SK-N-SH (cell line): Measurements from ENCODE around the gene CORO6. TPM values are rescaled to one million over a fixed set of nuclear protein-coding genes. Genes with fewer than 3 reads are reported as not detected.

Experiments
- CTCF ChIA-PET: fragments of 300-600, 350-600 bp; formaldehyde crosslinking; extraction: SDS; loops from one replicate; lab custom pipeline; 2021; lab: Yijun Ruan, JAX
- POLR2A ChIA-PET: fragments of 350-600 bp; sonication (Branson Sonifier 250); formaldehyde crosslinking; extraction: SDS; loops from one replicate; lab custom pipeline; 2020; ENCODE audit warnings: antibody characterized with exemption, inconsistent platforms; lab: Yijun Ruan, JAX
- DNase-seq: peaks from one replicate; pipeline ENCODE4 v3.0.0; 2012
- H2AFZ ChIP-seq: fragments of 200-600 bp; sonication (generic); 2 replicates; pipeline ENCODE4 v1.8.1; 2016; ENCODE audit warnings: antibody characterized with exemption, mild to moderate bottlenecking, low read depth
- H3F3A ChIP-seq: fragments of 200-600 bp; sonication (generic); replicated peaks from 2 replicates; pipeline ENCODE3; 2016; ENCODE audit warnings: antibody characterized with exemption, mild to moderate bottlenecking; ENCODE audit not compliant: insufficient read depth
- H3K27ac ChIP-seq, 2 experiments: fragments of 200-500 bp in 1 of 2; fragments of 200-600 bp in 1 of 2; sonication (Bioruptor generic) in 1 of 2; sonication (generic), shearing (Covaris generic) in 1 of 2; 2 replicates each; pipeline versions ENCODE4 v1.5.1 to v1.6.1; 2014 to 2016; ENCODE audit warnings: low read depth in 2 of 2, inconsistent platforms in 1 of 2, low read length in 1 of 2, mild to moderate bottlenecking in 1 of 2, mixed read lengths in 1 of 2
- H3K27me3 ChIP-seq: fragments of 200-600 bp; sonication (generic), shearing (Covaris generic); 2 replicates; pipeline ENCODE4 v1.6.1; 2016; ENCODE audit warnings: mixed run types; ENCODE audit not compliant: insufficient read depth
- H3K36me3 ChIP-seq, 2 experiments: fragments of 200-500 bp in 1 of 2; fragments of 200-600 bp in 1 of 2; sonication (Bioruptor generic) in 1 of 2; sonication (generic) in 1 of 2; replicated peaks in 1 of 2; 2 replicates each; pipeline versions ENCODE3 to v1.5.1; 2014 to 2016; ENCODE audit warnings: low read length in 1 of 2, mild to moderate bottlenecking in 1 of 2; ENCODE audit not compliant: insufficient read depth in 2 of 2, control insufficient read depth in 1 of 2
- H3K4me1 ChIP-seq, 2 experiments: fragments of 200-500 bp in 1 of 2; fragments of 200-600 bp in 1 of 2; sonication (Bioruptor generic) in 1 of 2; sonication (generic), shearing (Covaris generic) in 1 of 2; 2 replicates each; pipeline versions ENCODE4 v1.5.1 to v1.6.1; 2014 to 2016; ENCODE audit warnings: low read depth in 1 of 2, low read length in 1 of 2, mixed run types in 1 of 2; ENCODE audit not compliant: insufficient read depth in 2 of 2, control insufficient read depth in 1 of 2
- H3K4me2 ChIP-seq: fragments of 200-600 bp; sonication (generic), shearing (Covaris generic); 2 replicates; pipeline ENCODE4 v1.6.1; 2017; ENCODE audit warnings: mixed run types
- H3K4me3 ChIP-seq, 2 experiments: fragments of 200-500 bp in 1 of 2; fragments of 200-600 bp in 1 of 2; sonication (Bioruptor generic) in 1 of 2; sonication (generic), shearing (Covaris generic) in 1 of 2; 2 replicates each; pipeline versions ENCODE4 v1.5.1 to v1.8.1; 2014 to 2016; ENCODE audit warnings: low read depth in 2 of 2, inconsistent platforms in 1 of 2, low read length in 1 of 2, mild to moderate bottlenecking in 1 of 2, mixed read lengths in 1 of 2, moderate library complexity in 1 of 2
- H3K79me2 ChIP-seq: fragments of 200-600 bp; sonication (generic); 2 replicates; pipeline ENCODE4 v1.8.1; 2017; ENCODE audit warnings: mild to moderate bottlenecking; ENCODE audit not compliant: insufficient read depth
- H3K9ac ChIP-seq: fragments of 200-600 bp; sonication (generic); 2 replicates; pipeline ENCODE4 v1.6.1; 2017; ENCODE audit warnings: mixed run types
- H3K9me2 ChIP-seq: fragments of 200-600 bp; sonication (generic); 2 replicates; pipeline ENCODE4 v1.6.1; 2017; ENCODE audit warnings: mixed run types
- H3K9me3 ChIP-seq: fragments of 200-600 bp; sonication (generic); 2 replicates; pipeline ENCODE4 v1.6.1; 2017; ENCODE audit warnings: mixed run types, mild to moderate bottlenecking, moderate library complexity
- H4K20me1 ChIP-seq: fragments of 200-600 bp; sonication (generic); 2 replicates; pipeline ENCODE4 v1.6.1; 2017; ENCODE audit warnings: mild to moderate bottlenecking, mixed run types; ENCODE audit not compliant: insufficient read depth
- EP300 ChIP-seq, 2 experiments: IDR thresholded peaks; 2 replicates each; pipeline versions ENCODE4 v1.4.0 to v1.6.1; 2012; ENCODE audit warnings: borderline replicate concordance in 1 of 2, low read depth in 1 of 2, low read length in 1 of 2
- EZH2phosphoT487 ChIP-seq: fragments of 200-600 bp; sonication (generic); IDR thresholded peaks from 2 replicates; pipeline ENCODE4 v1.6.1; 2017; ENCODE audit warnings: low read depth, mixed run types, mild to moderate bottlenecking, antibody characterized with exemption, moderate library complexity, borderline replicate concordance
- FOSL2 ChIP-seq: IDR thresholded peaks from 2 replicates; pipeline ENCODE4 v1.4.0; 2012; ENCODE audit warnings: low read depth, mild to moderate bottlenecking, moderate library complexity, borderline replicate concordance
- FOXJ3 ChIP-seq: sonication (generic); formaldehyde crosslinking; IDR thresholded peaks from 2 replicates; pipeline ENCODE4 v1.5.1; 2020; ENCODE audit warnings: mild to moderate bottlenecking, missing genetic modification reagents
- FOXM1 ChIP-seq: IDR thresholded peaks from 2 replicates; pipeline ENCODE4 v1.4.0; 2012; ENCODE audit warnings: low read depth, mild to moderate bottlenecking
- GABPA ChIP-seq: IDR thresholded peaks from 2 replicates; pipeline ENCODE4 v1.4.0; 2012; ENCODE audit warnings: low read depth, mild to moderate bottlenecking
- GATA2 ChIP-seq: sonication (generic); formaldehyde crosslinking; IDR thresholded peaks from 2 replicates; pipeline ENCODE4 v1.5.0; 2020; ENCODE audit warnings: mild to moderate bottlenecking, missing genetic modification reagents
- MEF2A ChIP-seq: IDR thresholded peaks from 2 replicates; pipeline ENCODE4 v1.4.0; 2012; ENCODE audit warnings: low read depth, borderline replicate concordance
- MXI1 ChIP-seq: IDR thresholded peaks from 2 replicates; pipeline ENCODE4 v1.6.1; 2012; ENCODE audit warnings: mild to moderate bottlenecking, low read depth, low read length, improper control_type of control experiment
- POLR2AphosphoS5 ChIP-seq: IDR thresholded peaks from 2 replicates; pipeline ENCODE4 v1.6.1; 2012; ENCODE audit warnings: low read depth, low read length
- SIN3A ChIP-seq: IDR thresholded peaks from 2 replicates; pipeline ENCODE4 v1.6.1; 2012; ENCODE audit warnings: low read depth, mild to moderate bottlenecking, low read length, moderate library complexity, borderline replicate concordance
- TAF1 ChIP-seq: IDR thresholded peaks from 2 replicates; pipeline ENCODE4 v1.6.1; 2012; ENCODE audit warnings: low read depth, mild to moderate bottlenecking, low read length, moderate library complexity, borderline replicate concordance
- TEAD4 ChIP-seq: IDR thresholded peaks from 2 replicates; pipeline ENCODE4 v1.4.0; 2012; ENCODE audit warnings: mild to moderate bottlenecking, borderline replicate concordance; ENCODE audit not compliant: insufficient read depth
- WGBS: methylation state at CpG from one replicate; pipeline ENCODE4 v1.1.6; 2017; ENCODE audit warnings: low lambda C conversion rate; 5-methylcytosine and 5-hydroxymethylcytosine counted together
- polyA plus RNA-seq, 3 experiments: library from polyadenylated mRNA; depleted of rRNA; stranded (reverse); fragments of >200 nt; gene quantifications; 2 replicates each; pipeline ENCODE4 v1.2.3, GENCODE V29; 2012
- TF ChIP-seq, protein P1 (sequence below): IDR thresholded peaks from 2 replicates; pipeline ENCODE4; 2012
- TF ChIP-seq, protein P2 (sequence below): fragments of 150-350 bp; IDR thresholded peaks from 2 replicates; pipeline ENCODE4 v1.6.1; 2016; ENCODE audit warnings: mild to moderate bottlenecking, low read depth, low read length
- TF ChIP-seq, protein P3 (sequence below): fragments of 200-600 bp; sonication (generic); IDR thresholded peaks from 2 replicates; pipeline ENCODE4 v1.6.1; 2017; ENCODE audit warnings: antibody characterized with exemption, mild to moderate bottlenecking, moderate library complexity

Gene CORO6
- polyA plus RNA-seq, 1 of the 3 experiments (the other 2 are of a cell fraction): 18.4 TPM

DNA sequence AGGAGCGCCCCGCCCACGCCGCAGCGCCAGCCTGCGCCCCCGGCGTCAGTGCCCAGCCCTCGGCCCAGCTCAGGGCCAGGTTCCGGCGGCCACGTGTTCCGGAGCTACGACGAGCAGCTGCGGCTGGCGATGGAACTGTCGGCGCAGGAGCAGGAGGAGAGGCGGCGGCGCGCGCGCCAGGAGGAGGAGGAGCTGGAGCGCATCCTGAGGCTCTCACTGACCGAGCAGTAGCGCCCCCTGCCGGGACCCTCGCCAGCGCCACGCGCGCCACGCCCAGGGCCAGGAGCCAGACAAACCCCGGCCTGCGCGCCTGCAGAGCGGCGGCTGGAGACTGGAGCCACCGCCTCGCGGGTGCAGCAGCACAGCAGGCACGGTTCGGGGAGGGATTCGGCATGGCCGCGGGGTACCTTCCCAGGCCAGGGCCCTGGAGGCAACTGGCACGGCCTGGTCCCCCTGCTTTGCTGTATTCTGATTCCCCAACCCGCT lies 9.3 kb downstream of the CORO6 start:
- Histone ChIP-seq H3K9ac (no peak overlapping the region), H3K79me2 (no peaks in the 10 kb centered on the region), H3K27me3 (no peaks in the 10 kb centered on the region), H2AFZ (no peak overlapping the region), H3K36me3 (peaks cover 0 to 32% of the 10 kb centered on the region in 2 experiments), H3F3A (no peaks in the 10 kb centered on the region), H3K4me2 (no peak overlapping the region), H3K9me2 (no peaks in the 10 kb centered on the region), H3K27ac (no peak overlapping the region), H4K20me1 (no peaks in the 10 kb centered on the region), H3K4me1 (peaks cover 0 to 7% of the 10 kb centered on the region in 2 experiments; a peak in 1 of 4 replicates), H3K9me3 (no peaks in the 10 kb centered on the region), H3K4me3 (peak overlapping the region in 1 of 2 experiments; percentile 49; a peak in 1 of 4 replicates)
- peak; percentile 35 for DNase-seq
- 90% methylated on average over 19 of the region's 50 CpGs for WGBS
- ChIA-PET CTCF (no interaction called here), POLR2A (no interaction called here)
- TF ChIP-seq MEF2A: no peak
- TF ChIP-seq POLR2AphosphoS5: no peak
- TF ChIP-seq SIN3A: no peak
- TF ChIP-seq TAF1: no peak
- no peak for TF ChIP-seq GABPA

DNA sequence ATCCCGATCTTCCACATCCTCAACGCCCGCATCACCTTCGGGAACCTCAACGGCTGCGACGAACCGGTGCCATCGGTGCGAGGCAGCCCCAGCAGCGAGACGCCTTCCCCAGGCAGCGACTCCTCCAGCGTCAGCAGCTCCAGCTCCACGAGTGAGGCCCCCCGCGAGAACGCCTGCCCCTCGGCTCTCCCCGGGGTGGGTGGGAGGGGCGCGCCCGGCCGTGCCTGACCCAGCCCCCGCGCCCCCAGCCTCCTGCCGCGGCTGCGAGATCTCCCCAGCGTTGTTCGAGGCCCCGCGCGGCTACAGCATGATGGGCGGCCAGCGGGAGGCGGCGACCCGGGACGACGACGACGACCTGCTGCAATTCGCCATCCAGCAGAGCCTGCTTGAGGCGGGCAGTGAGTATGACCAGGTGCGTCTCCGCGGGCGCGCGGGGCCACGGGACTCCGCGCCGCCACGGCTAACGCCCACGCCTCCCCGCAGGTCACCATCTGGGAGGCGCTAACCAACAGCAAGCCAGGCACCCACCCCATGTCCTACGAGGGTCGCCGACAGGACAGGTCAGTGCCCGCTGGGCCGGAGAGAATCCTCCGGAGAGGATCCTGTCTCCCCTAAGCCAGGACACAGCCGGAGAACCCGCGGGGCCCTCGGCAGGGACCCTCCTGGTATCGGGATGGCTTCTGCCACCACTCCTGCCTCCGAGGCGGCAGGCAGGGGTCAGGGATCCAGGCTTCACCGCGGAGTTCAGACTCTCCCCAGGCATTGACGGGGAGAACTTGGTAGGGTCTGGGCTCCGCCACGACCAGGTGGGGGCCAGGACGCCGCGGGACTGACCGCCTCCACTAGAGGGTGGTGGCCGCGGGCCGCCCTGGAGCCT lies 10.1 kb downstream of the CORO6 start:
- peak; percentile 39 for DNase-seq
- POLR2A ChIA-PET: no interaction called here
- Histone ChIP-seq H3K27me3 (no peaks in the 10 kb centered on the region), H3K4me2 (no peak overlapping the region), H3K9me2 (no peaks in the 10 kb centered on the region), H3K9ac (no peak overlapping the region), H3K9me3 (no peaks in the 10 kb centered on the region), H3K4me3 (no peak overlapping the region), H2AFZ (no peak overlapping the region), H3K27ac (no peak overlapping the region; a peak in 1 of 4 replicates), H3K4me1 (peaks cover 0 to 6% of the 10 kb centered on the region in 2 experiments; a peak in 1 of 4 replicates), H4K20me1 (no peaks in the 10 kb centered on the region), H3F3A (no peaks in the 10 kb centered on the region), H3K79me2 (no peaks in the 10 kb centered on the region), H3K36me3 (peaks cover 0 to 34% of the 10 kb centered on the region in 2 experiments)
- WGBS: 96% methylated on average over 36 of the region's 85 CpGs
- CTCF ChIA-PET: no interaction called here
- TF ChIP-seq EZH2phosphoT487 (no peak), MEF2A (no peak), FOSL2 (no peak), FOXJ3 (CRISPR knock-in tag) (no peak), GABPA (no peak), SIN3A (no peak), GATA2 (no peak), EP300 (IDR thresholded peaks at IDR 0.05; ENCODE audit: borderline replicate concordance in 1 of 2, low read depth in 1 of 2, low read length in 1 of 2) (no peak), TEAD4 (no peak), MXI1 (no peak), TAF1 (no peak), FOXM1 (no peak)
- TF ChIP-seq, protein P1, sequence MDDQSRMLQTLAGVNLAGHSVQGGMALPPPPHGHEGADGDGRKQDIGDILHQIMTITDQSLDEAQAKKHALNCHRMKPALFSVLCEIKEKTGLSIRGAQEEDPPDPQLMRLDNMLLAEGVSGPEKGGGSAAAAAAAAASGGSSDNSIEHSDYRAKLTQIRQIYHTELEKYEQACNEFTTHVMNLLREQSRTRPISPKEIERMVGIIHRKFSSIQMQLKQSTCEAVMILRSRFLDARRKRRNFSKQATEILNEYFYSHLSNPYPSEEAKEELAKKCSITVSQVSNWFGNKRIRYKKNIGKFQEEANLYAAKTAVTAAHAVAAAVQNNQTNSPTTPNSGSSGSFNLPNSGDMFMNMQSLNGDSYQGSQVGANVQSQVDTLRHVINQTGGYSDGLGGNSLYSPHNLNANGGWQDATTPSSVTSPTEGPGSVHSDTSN: no peak
- TF ChIP-seq, protein P2, sequence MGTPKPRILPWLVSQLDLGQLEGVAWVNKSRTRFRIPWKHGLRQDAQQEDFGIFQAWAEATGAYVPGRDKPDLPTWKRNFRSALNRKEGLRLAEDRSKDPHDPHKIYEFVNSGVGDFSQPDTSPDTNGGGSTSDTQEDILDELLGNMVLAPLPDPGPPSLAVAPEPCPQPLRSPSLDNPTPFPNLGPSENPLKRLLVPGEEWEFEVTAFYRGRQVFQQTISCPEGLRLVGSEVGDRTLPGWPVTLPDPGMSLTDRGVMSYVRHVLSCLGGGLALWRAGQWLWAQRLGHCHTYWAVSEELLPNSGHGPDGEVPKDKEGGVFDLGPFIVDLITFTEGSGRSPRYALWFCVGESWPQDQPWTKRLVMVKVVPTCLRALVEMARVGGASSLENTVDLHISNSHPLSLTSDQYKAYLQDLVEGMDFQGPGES: no peak
- TF ChIP-seq, protein P3, sequence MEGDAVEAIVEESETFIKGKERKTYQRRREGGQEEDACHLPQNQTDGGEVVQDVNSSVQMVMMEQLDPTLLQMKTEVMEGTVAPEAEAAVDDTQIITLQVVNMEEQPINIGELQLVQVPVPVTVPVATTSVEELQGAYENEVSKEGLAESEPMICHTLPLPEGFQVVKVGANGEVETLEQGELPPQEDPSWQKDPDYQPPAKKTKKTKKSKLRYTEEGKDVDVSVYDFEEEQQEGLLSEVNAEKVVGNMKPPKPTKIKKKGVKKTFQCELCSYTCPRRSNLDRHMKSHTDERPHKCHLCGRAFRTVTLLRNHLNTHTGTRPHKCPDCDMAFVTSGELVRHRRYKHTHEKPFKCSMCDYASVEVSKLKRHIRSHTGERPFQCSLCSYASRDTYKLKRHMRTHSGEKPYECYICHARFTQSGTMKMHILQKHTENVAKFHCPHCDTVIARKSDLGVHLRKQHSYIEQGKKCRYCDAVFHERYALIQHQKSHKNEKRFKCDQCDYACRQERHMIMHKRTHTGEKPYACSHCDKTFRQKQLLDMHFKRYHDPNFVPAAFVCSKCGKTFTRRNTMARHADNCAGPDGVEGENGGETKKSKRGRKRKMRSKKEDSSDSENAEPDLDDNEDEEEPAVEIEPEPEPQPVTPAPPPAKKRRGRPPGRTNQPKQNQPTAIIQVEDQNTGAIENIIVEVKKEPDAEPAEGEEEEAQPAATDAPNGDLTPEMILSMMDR: no peak
